Measurements from ENCODE around the gene ERAS.

- TF ChIP-seq, protein P1, sequence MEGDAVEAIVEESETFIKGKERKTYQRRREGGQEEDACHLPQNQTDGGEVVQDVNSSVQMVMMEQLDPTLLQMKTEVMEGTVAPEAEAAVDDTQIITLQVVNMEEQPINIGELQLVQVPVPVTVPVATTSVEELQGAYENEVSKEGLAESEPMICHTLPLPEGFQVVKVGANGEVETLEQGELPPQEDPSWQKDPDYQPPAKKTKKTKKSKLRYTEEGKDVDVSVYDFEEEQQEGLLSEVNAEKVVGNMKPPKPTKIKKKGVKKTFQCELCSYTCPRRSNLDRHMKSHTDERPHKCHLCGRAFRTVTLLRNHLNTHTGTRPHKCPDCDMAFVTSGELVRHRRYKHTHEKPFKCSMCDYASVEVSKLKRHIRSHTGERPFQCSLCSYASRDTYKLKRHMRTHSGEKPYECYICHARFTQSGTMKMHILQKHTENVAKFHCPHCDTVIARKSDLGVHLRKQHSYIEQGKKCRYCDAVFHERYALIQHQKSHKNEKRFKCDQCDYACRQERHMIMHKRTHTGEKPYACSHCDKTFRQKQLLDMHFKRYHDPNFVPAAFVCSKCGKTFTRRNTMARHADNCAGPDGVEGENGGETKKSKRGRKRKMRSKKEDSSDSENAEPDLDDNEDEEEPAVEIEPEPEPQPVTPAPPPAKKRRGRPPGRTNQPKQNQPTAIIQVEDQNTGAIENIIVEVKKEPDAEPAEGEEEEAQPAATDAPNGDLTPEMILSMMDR (conservative IDR thresholded peaks at IDR 0.05; ENCODE audit: low read length) = no peak
- no peak for TF ChIP-seq EZH2phosphoT487 (IDR thresholded peaks at IDR 0.05; ENCODE audit: borderline replicate concordance)
Measured at GRCh38 chrX:48790477-48790876, 35.8 kb upstream of the ERAS start.

Measured in Loucy (cell line).